ENCODE measurements around the gene BCO1.
"Not testable (repeated sequence)": the region's sequence is repeated elsewhere in the genome, so short reads cannot be mapped to it uniquely, and the experiment has no call there.

DNA sequence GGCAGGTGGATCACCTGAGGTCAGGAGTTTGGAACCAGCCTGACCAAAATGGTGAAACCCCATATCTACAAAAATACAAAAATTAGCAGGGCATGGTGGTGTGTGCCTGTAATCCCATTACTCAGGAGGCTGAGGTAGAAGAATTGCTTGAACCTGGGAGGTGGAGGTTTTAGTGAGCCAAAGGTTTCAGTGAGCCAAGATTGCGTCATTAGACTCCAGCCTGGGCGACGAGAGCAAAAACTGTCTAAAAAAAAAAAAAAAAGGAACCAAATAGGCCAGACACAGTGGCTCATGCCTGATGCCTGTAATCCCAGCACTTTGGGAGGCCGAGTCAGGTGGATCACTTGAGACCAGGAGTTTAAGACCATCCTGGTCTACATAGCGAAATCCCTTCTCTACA, 12.8 kb upstream of the BCO1 start:
- TF ChIP-seq, protein P1, sequence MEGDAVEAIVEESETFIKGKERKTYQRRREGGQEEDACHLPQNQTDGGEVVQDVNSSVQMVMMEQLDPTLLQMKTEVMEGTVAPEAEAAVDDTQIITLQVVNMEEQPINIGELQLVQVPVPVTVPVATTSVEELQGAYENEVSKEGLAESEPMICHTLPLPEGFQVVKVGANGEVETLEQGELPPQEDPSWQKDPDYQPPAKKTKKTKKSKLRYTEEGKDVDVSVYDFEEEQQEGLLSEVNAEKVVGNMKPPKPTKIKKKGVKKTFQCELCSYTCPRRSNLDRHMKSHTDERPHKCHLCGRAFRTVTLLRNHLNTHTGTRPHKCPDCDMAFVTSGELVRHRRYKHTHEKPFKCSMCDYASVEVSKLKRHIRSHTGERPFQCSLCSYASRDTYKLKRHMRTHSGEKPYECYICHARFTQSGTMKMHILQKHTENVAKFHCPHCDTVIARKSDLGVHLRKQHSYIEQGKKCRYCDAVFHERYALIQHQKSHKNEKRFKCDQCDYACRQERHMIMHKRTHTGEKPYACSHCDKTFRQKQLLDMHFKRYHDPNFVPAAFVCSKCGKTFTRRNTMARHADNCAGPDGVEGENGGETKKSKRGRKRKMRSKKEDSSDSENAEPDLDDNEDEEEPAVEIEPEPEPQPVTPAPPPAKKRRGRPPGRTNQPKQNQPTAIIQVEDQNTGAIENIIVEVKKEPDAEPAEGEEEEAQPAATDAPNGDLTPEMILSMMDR (conservative IDR thresholded peaks at IDR 0.05; ENCODE audit: low read depth, low read length) = not testable (repeated sequence)
- not testable (repeated sequence) for TF ChIP-seq POLR2A, BHLHE40, RFX5 (IDR thresholded peaks at IDR 0.05; ENCODE audit: low read depth, low read length)
- TF ChIP-seq, protein P2, sequence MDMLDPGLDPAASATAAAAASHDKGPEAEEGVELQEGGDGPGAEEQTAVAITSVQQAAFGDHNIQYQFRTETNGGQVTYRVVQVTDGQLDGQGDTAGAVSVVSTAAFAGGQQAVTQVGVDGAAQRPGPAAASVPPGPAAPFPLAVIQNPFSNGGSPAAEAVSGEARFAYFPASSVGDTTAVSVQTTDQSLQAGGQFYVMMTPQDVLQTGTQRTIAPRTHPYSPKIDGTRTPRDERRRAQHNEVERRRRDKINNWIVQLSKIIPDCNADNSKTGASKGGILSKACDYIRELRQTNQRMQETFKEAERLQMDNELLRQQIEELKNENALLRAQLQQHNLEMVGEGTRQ (IDR thresholded peaks at IDR 0.05; ENCODE audit: low read depth, low read length) = not testable (repeated sequence)

All from IMR-90 (cell line).